DND-41 (cell line): ENCODE measurements around the gene AKAP9.

Experiments
- CTCF ChIP-seq: IDR thresholded peaks from 2 replicates; pipeline ENCODE4 v1.5.1; 2012; ENCODE audit warnings: borderline replicate concordance, low read length, moderate library complexity, mild to moderate bottlenecking; ENCODE audit not compliant: poor library complexity, severe bottlenecking; ENCODE audit errors: extremely low read depth
- EZH2 ChIP-seq: IDR thresholded peaks from 3 replicates; pipeline ENCODE4 v1.6.1; 2012; ENCODE audit warnings: borderline replicate concordance, low read depth, mild to moderate bottlenecking, moderate library complexity, low read length, inconsistent platforms; ENCODE audit not compliant: severe bottlenecking

- TF ChIP-seq CTCF: no peak
- TF ChIP-seq EZH2: no peak
These were observed 176.3 kb downstream of the AKAP9 start for GRCh38 chr7:92116949-92117348.
